K562 (cell line): ENCODE data around the gene ADIPOR1. TPM values are rescaled to one million over a fixed set of nuclear protein-coding genes. Genes with fewer than 3 reads are reported as not detected.
A peak's percentile ranks its signal among the peaks of the same experiment; 100 is the strongest.

Experiments used
- BRF2 ChIP-seq: IDR thresholded peaks from 3 replicates; pipeline ENCODE4 v1.6.1; 2011; ENCODE audit warnings: borderline replicate concordance, mild to moderate bottlenecking; ENCODE audit not compliant: insufficient read length, insufficient read depth
- CEBPG ChIP-seq, 3 experiments: fragments of 200-800 bp in 1 of 3; sonication (Bioruptor generic) in 1 of 3; sonication (generic) in 1 of 3; formaldehyde crosslinking in 1 of 3; IDR thresholded peaks in 2 of 3; conservative IDR thresholded peaks in 1 of 3; 2 replicates each; pipeline versions ENCODE4 v1.6.1 to v1.8.0; 2016 to 2022; ENCODE audit warnings: missing compliant biosample characterization in 2 of 3, missing genetic modification characterization in 2 of 3, mild to moderate bottlenecking in 1 of 3, missing genetic modification reagents in 1 of 3
- POLR3A ChIP-seq: IDR thresholded peaks from 2 replicates; pipeline ENCODE4 v1.6.1; 2011; ENCODE audit warnings: borderline replicate concordance, mild to moderate bottlenecking, moderate library complexity; ENCODE audit not compliant: insufficient read length, insufficient read depth; ENCODE audit errors: extremely low read depth
- RERE ChIP-seq: sonication (generic); formaldehyde crosslinking; IDR thresholded peaks from 2 replicates; pipeline ENCODE4 v1.8.0; 2023; ENCODE audit warnings: missing genetic modification reagents, mild to moderate bottlenecking, borderline replicate concordance
- RREB1 ChIP-seq: fragments of 250-450 bp; sonication (Bioruptor Pico); IDR thresholded peaks from 2 replicates; pipeline ENCODE4 v1.4.0; 2020
- SMARCA4 ChIP-seq: fragments of 450-650 bp; IDR thresholded peaks from 2 replicates; pipeline ENCODE4 v1.6.1; 2016
- TEAD1 ChIP-seq, 2 experiments: fragments of 450-650 bp in 1 of 2; sonication (generic) in 1 of 2; formaldehyde crosslinking; IDR thresholded peaks; 2 replicates each; pipeline versions ENCODE4 v1.4.0 to v1.8.0; 2020 to 2022; ENCODE audit warnings: mild to moderate bottlenecking in 2 of 2, missing genetic modification reagents in 1 of 2
- XRCC5 ChIP-seq: fragments of 200-400 bp; formaldehyde crosslinking; IDR thresholded peaks from 2 replicates; pipeline ENCODE4 v1.6.1; 2017; ENCODE audit warnings: low read depth, mild to moderate bottlenecking, low read length
- polyA plus RNA-seq, 8 experiments: library from polyadenylated mRNA; depleted of rRNA in 4 of 8; stranded (reverse) in 5 of 8; unstranded in 3 of 8; fragments of >200 nt; fragmentation: Nextera tagmentation in 2 of 8; fragmentation: Illumina TruSeq in 1 of 8; extraction: Ambion mirVana in 2 of 8; extraction: Trizol in 1 of 8; gene quantifications; 2 replicates each; pipeline versions ENCODE4 v1.2.1 to v1.2.3, GENCODE V29; 2011 to 2014; ENCODE audit warnings: inconsistent platforms in 1 of 8, missing spikeins in 1 of 8
- total RNA-seq, 7 experiments: library from RNA; depleted of rRNA in 6 of 7; stranded (reverse); fragments of >200 nt in 6 of 7; fragmentation: Illumina TruSeq in 2 of 7; extraction: Trizol in 2 of 7; gene quantifications; 2 replicates each; pipeline versions ENCODE4 v1.2.1 to v1.2.3, GENCODE V29; 2011 to 2021; ENCODE audit warnings: low replicate concordance in 1 of 7
- TF ChIP-seq, protein P1 (sequence below): sonication (generic); formaldehyde crosslinking; IDR thresholded peaks from 2 replicates; pipeline ENCODE4 v1.8.1; 2023; ENCODE audit warnings: mild to moderate bottlenecking, missing genetic modification reagents
- TF ChIP-seq, protein P2 (sequence below): fragments of 450-650 bp; IDR thresholded peaks from 2 replicates; pipeline ENCODE4 v1.6.1; 2017; ENCODE audit warnings: mild to moderate bottlenecking, moderate library complexity

The ADIPOR1 gene
- total and polyA plus RNA-seq, 9 of the 15 experiments (the other 6 are each of a cell fraction or from before 2014, with no cell fraction given): 29.0 to 217 (median 100) TPM

DNA sequence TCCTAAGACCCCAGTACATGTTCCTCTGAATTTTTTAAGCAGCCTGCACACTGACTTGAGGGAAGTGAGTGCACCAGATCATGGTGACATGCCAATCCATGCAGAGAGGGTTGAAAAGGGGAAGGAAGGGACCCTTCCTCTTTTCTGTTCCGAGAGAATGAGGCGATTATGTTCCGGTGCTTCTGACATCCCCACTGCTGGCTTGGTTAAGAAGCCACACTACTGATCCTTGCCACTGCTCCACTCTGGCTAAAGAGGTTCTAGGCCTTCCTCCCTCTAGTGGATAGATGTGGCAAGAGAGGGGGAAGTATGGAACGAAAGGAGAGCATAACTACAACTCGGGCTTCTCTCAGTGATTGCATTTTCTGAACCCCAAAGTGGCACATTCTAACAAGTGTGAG is 10.8 kb upstream of the ADIPOR1 start (continued):
- TF ChIP-seq, protein P1, sequence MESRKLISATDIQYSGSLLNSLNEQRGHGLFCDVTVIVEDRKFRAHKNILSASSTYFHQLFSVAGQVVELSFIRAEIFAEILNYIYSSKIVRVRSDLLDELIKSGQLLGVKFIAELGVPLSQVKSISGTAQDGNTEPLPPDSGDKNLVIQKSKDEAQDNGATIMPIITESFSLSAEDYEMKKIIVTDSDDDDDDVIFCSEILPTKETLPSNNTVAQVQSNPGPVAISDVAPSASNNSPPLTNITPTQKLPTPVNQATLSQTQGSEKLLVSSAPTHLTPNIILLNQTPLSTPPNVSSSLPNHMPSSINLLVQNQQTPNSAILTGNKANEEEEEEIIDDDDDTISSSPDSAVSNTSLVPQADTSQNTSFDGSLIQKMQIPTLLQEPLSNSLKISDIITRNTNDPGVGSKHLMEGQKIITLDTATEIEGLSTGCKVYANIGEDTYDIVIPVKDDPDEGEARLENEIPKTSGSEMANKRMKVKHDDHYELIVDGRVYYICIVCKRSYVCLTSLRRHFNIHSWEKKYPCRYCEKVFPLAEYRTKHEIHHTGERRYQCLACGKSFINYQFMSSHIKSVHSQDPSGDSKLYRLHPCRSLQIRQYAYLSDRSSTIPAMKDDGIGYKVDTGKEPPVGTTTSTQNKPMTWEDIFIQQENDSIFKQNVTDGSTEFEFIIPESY (CRISPR knock-in tag): no peak
- TF ChIP-seq POLR3A (no peak), CEBPG (CRISPR knock-in tag; IDR thresholded peaks at IDR 0.05) (peak; percentile 58), CEBPG (tag; conservative IDR thresholded peaks at IDR 0.05 in 1 of 2, IDR thresholded peaks at IDR 0.05 in 1 of 2) (no peak; a peak in 1 of 4 replicates), XRCC5 (peak; percentile 86; the same call in 1 of the 2 replicates), RERE (no peak), TEAD1 (CRISPR knock-in tag; IDR thresholded peaks at IDR 0.05) (0 out of 4 replicates have a peak, but pooled peaks of 1 of the 2 experiments have one; percentile 57), RREB1 (CRISPR knock-in tag) (no peak), SMARCA4 (peak; percentile 25; the same call in 1 of the 2 replicates), BRF2 (no peak)
- TF ChIP-seq, protein P2, sequence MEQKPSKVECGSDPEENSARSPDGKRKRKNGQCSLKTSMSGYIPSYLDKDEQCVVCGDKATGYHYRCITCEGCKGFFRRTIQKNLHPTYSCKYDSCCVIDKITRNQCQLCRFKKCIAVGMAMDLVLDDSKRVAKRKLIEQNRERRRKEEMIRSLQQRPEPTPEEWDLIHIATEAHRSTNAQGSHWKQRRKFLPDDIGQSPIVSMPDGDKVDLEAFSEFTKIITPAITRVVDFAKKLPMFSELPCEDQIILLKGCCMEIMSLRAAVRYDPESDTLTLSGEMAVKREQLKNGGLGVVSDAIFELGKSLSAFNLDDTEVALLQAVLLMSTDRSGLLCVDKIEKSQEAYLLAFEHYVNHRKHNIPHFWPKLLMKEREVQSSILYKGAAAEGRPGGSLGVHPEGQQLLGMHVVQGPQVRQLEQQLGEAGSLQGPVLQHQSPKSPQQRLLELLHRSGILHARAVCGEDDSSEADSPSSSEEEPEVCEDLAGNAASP: no peak
